Measurements from ENCODE around the gene USB1. TPM values are rescaled to one million over a fixed set of nuclear protein-coding genes. Genes with fewer than 3 reads are reported as not detected.

Gene USB1
- total RNA-seq (2022; extraction: Qiagen RNA extraction) = 71.4 to 86.5 TPM (median 77.8 TPM) in 5 replicates

GRCh38 chr16:58000706-58001676, at the start of gene USB1:
USB1 (plus strand) TSS chr16:58001407; CDS start chr16:58001484, 77 bp downstream.

GRCh38 chr16:57970970-57971369, 30.2 kb upstream of the USB1 start, which contains the start of gene CNGB1:
CNGB1 (minus strand) TSS chr16:57971128; CDS start chr16:57967286, 3,842 bp downstream.

GRCh38 chr16:57999971-58000705, 1.1 kb upstream of the USB1 start, which contains the start of gene ZNF319:
ZNF319 (minus strand) TSS chr16:58000672; CDS start chr16:57998265, 2,407 bp downstream.

GRCh38 chr16:58025351-58026138, 24.3 kb downstream of the USB1 start, which contains the start of gene MMP15:
MMP15 (plus strand) TSS chr16:58025754; CDS start chr16:58026351, 597 bp downstream.

Other genes starting within 250 kb of the USB1 start
- gene KIFC3, start 198.9 kb upstream of the USB1 start, total RNA-seq (2022; extraction: Qiagen RNA extraction) = 111 to 139 TPM (median 132 TPM) in 5 replicates
- gene CNGB1, start 30.3 kb upstream of the USB1 start, total RNA-seq (2022; extraction: Qiagen RNA extraction) = 0.06 to 0.20 TPM (median 0.10 TPM) in 5 replicates
- 10.6 to 14.6 TPM (median 13.7 TPM) in 5 replicates for gene ZNF319, start 735 bp upstream of the USB1 start, total RNA-seq (2022; extraction: Qiagen RNA extraction)
- 45.8 to 63.1 TPM (median 61.8 TPM) in 5 replicates for gene MMP15, start 24.3 kb downstream of the USB1 start, total RNA-seq (2022; extraction: Qiagen RNA extraction)
- 49.5 to 56.7 TPM (median 52.4 TPM) in 5 replicates for gene CFAP20, start 128.0 kb downstream of the USB1 start, total RNA-seq (2022; extraction: Qiagen RNA extraction)
- gene CSNK2A2, start 196.7 kb downstream of the USB1 start, total RNA-seq (2022; extraction: Qiagen RNA extraction) = 49.2 to 65.9 TPM (median 51.6 TPM) in 5 replicates